ENCODE measurements around the gene IYD.

The IYD gene

DNA sequence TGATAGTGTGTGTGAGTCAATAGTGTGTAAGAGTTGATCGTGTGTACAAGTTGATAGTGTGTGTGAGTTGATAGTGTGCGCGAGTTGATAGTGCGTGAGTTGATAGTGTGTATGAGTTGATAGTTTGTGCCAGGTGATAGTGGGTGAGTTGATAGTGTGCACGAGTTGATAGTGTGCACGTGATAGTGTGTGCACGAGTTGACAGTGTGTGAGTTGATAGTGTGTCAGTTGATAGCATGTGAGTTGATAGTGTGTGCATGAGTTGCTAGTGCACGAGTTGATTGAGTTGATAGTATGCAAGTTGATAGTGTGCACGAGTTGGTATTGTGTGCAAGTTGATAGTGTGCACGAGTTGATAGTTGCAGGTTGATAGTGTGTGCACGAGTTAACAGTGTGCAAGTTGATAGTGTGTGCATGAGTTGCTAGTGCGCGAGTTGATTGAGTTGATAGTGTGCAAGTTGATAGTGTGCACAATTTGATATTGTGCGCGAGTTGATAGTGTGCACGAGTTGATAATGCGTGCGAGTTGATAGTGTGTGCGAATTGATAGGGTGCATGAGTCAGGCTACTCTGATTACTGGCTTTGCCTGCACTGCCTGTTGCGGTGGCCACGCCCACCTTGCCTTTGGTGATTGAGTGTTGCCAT, 35.8 kb upstream of the IYD start:
- H3K36me3 ChIP-seq (ENCODE audit: control insufficient read depth, insufficient read depth, low read length): no peaks in the 10 kb centered on the region
- H3K27ac ChIP-seq (ENCODE audit: low read depth, low read length, severe bottlenecking): no peak overlapping the region
- 95 to 97% methylated on average over 21 of the region's 21 CpGs for WGBS, 2 experiments (ENCODE audit: insufficient coverage in 2 of 2)
- no peak overlapping the region for H3K4me3 ChIP-seq (ENCODE audit: extremely low read depth, insufficient read depth, low read length, poor library complexity, severe bottlenecking)
- H3K9me3 ChIP-seq (ENCODE audit: control insufficient read depth, low read length): no peaks in the 10 kb centered on the region
- H3K4me1 ChIP-seq (ENCODE audit: control insufficient read depth, insufficient read depth, low read length, poor library complexity, severe bottlenecking): peaks cover 3% of the 10 kb centered on the region

DNA sequence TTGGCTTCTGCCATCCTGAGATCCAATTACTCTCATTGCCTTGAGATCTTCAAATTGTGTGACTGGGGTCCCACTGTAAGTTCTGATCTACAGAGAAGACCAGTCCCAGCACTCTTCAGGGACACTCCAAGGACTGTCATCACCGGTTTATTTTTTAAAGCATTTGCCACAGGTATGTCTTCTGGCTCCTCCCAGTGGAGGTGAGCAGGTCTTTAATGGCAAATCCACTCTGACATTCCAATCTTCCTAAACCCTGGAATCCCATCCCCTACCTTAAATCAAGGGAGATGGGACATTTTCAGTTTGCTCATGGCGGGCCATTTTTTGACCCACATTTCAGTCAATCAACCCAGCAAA, 35.2 kb upstream of the IYD start:
- peaks cover 3% of the 10 kb centered on the region for H3K4me1 ChIP-seq (ENCODE audit: control insufficient read depth, insufficient read depth, low read length, poor library complexity, severe bottlenecking)
- H3K27ac ChIP-seq (ENCODE audit: low read depth, low read length, severe bottlenecking): no peak overlapping the region
- no peak overlapping the region for H3K4me3 ChIP-seq (ENCODE audit: extremely low read depth, insufficient read depth, low read length, poor library complexity, severe bottlenecking)
- no peaks in the 10 kb centered on the region for H3K36me3 ChIP-seq (ENCODE audit: control insufficient read depth, insufficient read depth, low read length)
- 95 to 100% methylated on average over 2 of the region's 2 CpGs for WGBS, 2 experiments (ENCODE audit: insufficient coverage in 2 of 2)
- no peaks in the 10 kb centered on the region for H3K9me3 ChIP-seq (ENCODE audit: control insufficient read depth, low read length)

GRCh38 chr6:150334790-150335783, 33.7 kb upstream of the IYD start:
- WGBS, 2 experiments (ENCODE audit: insufficient coverage in 2 of 2): 60 to 73% methylated on average over 3 to 6 of the region's 7 CpGs
- H3K4me1 ChIP-seq (ENCODE audit: control insufficient read depth, insufficient read depth, low read length, poor library complexity, severe bottlenecking): peaks cover 3% of the 10 kb centered on the region
- H3K27ac ChIP-seq (ENCODE audit: low read depth, low read length, severe bottlenecking): no peak overlapping the region
- H3K36me3 ChIP-seq (ENCODE audit: control insufficient read depth, insufficient read depth, low read length): no peaks in the 10 kb centered on the region
- H3K9me3 ChIP-seq (ENCODE audit: control insufficient read depth, low read length): no peaks in the 10 kb centered on the region
- no peak overlapping the region for H3K4me3 ChIP-seq (ENCODE audit: extremely low read depth, insufficient read depth, low read length, poor library complexity, severe bottlenecking)

DNA sequence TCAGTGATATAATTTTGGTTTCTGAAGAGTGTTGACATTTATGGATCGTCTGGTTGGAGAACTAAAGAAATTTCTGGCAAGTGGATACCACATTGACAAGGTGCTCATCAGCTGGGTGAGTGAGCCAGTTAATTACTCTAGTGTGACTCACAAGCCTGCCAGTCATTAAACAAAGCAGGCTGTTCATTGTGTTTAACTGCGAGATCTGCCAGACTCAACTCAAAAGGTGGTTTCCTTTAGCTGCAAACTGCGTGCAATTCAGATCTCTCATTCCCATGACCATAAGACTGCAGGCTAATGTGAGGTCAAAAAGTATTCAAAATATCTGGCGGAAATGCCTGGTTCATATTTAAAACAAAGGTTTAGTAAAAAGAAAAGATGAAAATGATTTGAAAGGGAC, 32.5 kb upstream of the IYD start:
- peaks cover 3% of the 10 kb centered on the region for H3K4me1 ChIP-seq (ENCODE audit: control insufficient read depth, insufficient read depth, low read length, poor library complexity, severe bottlenecking)
- no peaks in the 10 kb centered on the region for H3K36me3 ChIP-seq (ENCODE audit: control insufficient read depth, insufficient read depth, low read length)
- H3K9me3 ChIP-seq (ENCODE audit: control insufficient read depth, low read length): no peaks in the 10 kb centered on the region
- H3K4me3 ChIP-seq (ENCODE audit: extremely low read depth, insufficient read depth, low read length, poor library complexity, severe bottlenecking): no peak overlapping the region
- 42 to 54% methylated on average over 3 of the region's 4 CpGs for WGBS, 2 experiments (ENCODE audit: insufficient coverage in 2 of 2)
- H3K27ac ChIP-seq (ENCODE audit: low read depth, low read length, severe bottlenecking): no peak overlapping the region

- Histone ChIP-seq H3K4me1 (ENCODE audit: control insufficient read depth, insufficient read depth, low read length, poor library complexity, severe bottlenecking) (peaks cover 3% of the 10 kb centered on the region), H3K9me3 (ENCODE audit: control insufficient read depth, low read length) (no peaks in the 10 kb centered on the region), H3K27ac (ENCODE audit: low read depth, low read length, severe bottlenecking) (no peak overlapping the region), H3K4me3 (ENCODE audit: extremely low read depth, insufficient read depth, low read length, poor library complexity, severe bottlenecking) (no peak overlapping the region), H3K36me3 (ENCODE audit: control insufficient read depth, insufficient read depth, low read length) (no peaks in the 10 kb centered on the region)
- WGBS, 2 experiments (ENCODE audit: insufficient coverage in 2 of 2): 100% methylated on average over 1 of the region's 2 CpGs; no CpG with 5 or more reads in 1 of the 2 experiments
Observed at GRCh38 chr6:150336708-150337107, 32.1 kb upstream of the IYD start.

GRCh38 chr6:150342126-150342525, 26.7 kb upstream of the IYD start:
- H3K27ac ChIP-seq (ENCODE audit: low read depth, low read length, severe bottlenecking): no peak overlapping the region
- 100% methylated on average over 2 of the region's 2 CpGs; no CpG with 5 or more reads in 1 of the 2 experiments for WGBS, 2 experiments (ENCODE audit: insufficient coverage in 2 of 2)
- no peak overlapping the region for H3K4me3 ChIP-seq (ENCODE audit: extremely low read depth, insufficient read depth, low read length, poor library complexity, severe bottlenecking)
- H3K4me1 ChIP-seq (ENCODE audit: control insufficient read depth, insufficient read depth, low read length, poor library complexity, severe bottlenecking): no peaks in the 10 kb centered on the region
- H3K9me3 ChIP-seq (ENCODE audit: control insufficient read depth, low read length): no peaks in the 10 kb centered on the region
- H3K36me3 ChIP-seq (ENCODE audit: control insufficient read depth, insufficient read depth, low read length): no peaks in the 10 kb centered on the region

GRCh38 chr6:150343434-150343833, 25.4 kb upstream of the IYD start:
- Histone ChIP-seq H3K4me3 (ENCODE audit: extremely low read depth, insufficient read depth, low read length, poor library complexity, severe bottlenecking) (no peak overlapping the region), H3K27ac (ENCODE audit: low read depth, low read length, severe bottlenecking) (no peak overlapping the region), H3K36me3 (ENCODE audit: control insufficient read depth, insufficient read depth, low read length) (no peaks in the 10 kb centered on the region), H3K4me1 (ENCODE audit: control insufficient read depth, insufficient read depth, low read length, poor library complexity, severe bottlenecking) (no peaks in the 10 kb centered on the region), H3K9me3 (ENCODE audit: control insufficient read depth, low read length) (no peaks in the 10 kb centered on the region)

- Histone ChIP-seq H3K4me1 (ENCODE audit: control insufficient read depth, insufficient read depth, low read length, poor library complexity, severe bottlenecking) (no peaks in the 10 kb centered on the region), H3K36me3 (ENCODE audit: control insufficient read depth, insufficient read depth, low read length) (no peaks in the 10 kb centered on the region), H3K27ac (ENCODE audit: low read depth, low read length, severe bottlenecking) (no peak overlapping the region), H3K4me3 (ENCODE audit: extremely low read depth, insufficient read depth, low read length, poor library complexity, severe bottlenecking) (no peak overlapping the region), H3K9me3 (ENCODE audit: control insufficient read depth, low read length) (no peaks in the 10 kb centered on the region)
- WGBS, 2 experiments (ENCODE audit: insufficient coverage in 2 of 2): 85 to 88% methylated on average over 1 to 2 of the region's 3 CpGs
Observed at GRCh38 chr6:150345781-150346180, 23.0 kb upstream of the IYD start.

DNA sequence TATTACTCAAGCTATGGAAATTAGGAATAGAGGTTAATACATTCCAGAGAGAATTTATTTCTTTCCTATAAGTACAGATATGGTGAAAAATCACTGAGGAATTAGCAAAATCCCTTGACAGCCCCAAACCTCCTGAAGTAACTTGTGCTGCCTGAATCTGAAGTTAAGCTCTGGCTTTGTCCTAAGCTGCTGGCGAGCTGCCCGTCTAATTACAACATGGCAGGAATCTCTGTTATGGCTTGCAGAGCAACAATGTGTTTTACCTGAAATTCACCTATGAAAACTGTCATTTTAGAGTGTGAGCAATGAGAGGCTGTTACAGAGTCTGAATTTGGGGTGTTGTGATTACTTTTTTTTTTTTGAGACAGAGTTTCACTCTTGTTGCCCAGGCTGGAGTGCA, 22.5 kb upstream of the IYD start:
- H3K4me3 ChIP-seq (ENCODE audit: extremely low read depth, insufficient read depth, low read length, poor library complexity, severe bottlenecking): no peak overlapping the region
- no peaks in the 10 kb centered on the region for H3K4me1 ChIP-seq (ENCODE audit: control insufficient read depth, insufficient read depth, low read length, poor library complexity, severe bottlenecking)
- WGBS, 2 experiments (ENCODE audit: insufficient coverage in 2 of 2): 100% methylated on average over 2 of the region's 2 CpGs
- no peak overlapping the region for H3K27ac ChIP-seq (ENCODE audit: low read depth, low read length, severe bottlenecking)
- H3K36me3 ChIP-seq (ENCODE audit: control insufficient read depth, insufficient read depth, low read length): no peaks in the 10 kb centered on the region
- no peaks in the 10 kb centered on the region for H3K9me3 ChIP-seq (ENCODE audit: control insufficient read depth, low read length)

GRCh38 chr6:150347845-150348244, 21.0 kb upstream of the IYD start:
- WGBS, 2 experiments (ENCODE audit: insufficient coverage in 2 of 2): 96% methylated on average over 4 to 5 of the region's 5 CpGs
- H3K27ac ChIP-seq (ENCODE audit: low read depth, low read length, severe bottlenecking): no peak overlapping the region
- H3K9me3 ChIP-seq (ENCODE audit: control insufficient read depth, low read length): no peaks in the 10 kb centered on the region
- peaks cover 4% of the 10 kb centered on the region for H3K4me1 ChIP-seq (ENCODE audit: control insufficient read depth, insufficient read depth, low read length, poor library complexity, severe bottlenecking)
- no peak overlapping the region for H3K4me3 ChIP-seq (ENCODE audit: extremely low read depth, insufficient read depth, low read length, poor library complexity, severe bottlenecking)
- no peaks in the 10 kb centered on the region for H3K36me3 ChIP-seq (ENCODE audit: control insufficient read depth, insufficient read depth, low read length)

GRCh38 chr6:150349546-150349945, 19.3 kb upstream of the IYD start:
- Histone ChIP-seq H3K36me3 (ENCODE audit: control insufficient read depth, insufficient read depth, low read length) (no peaks in the 10 kb centered on the region), H3K9me3 (ENCODE audit: control insufficient read depth, low read length) (no peaks in the 10 kb centered on the region), H3K4me3 (ENCODE audit: extremely low read depth, insufficient read depth, low read length, poor library complexity, severe bottlenecking) (no peak overlapping the region), H3K27ac (ENCODE audit: low read depth, low read length, severe bottlenecking) (no peak overlapping the region), H3K4me1 (ENCODE audit: control insufficient read depth, insufficient read depth, low read length, poor library complexity, severe bottlenecking) (peaks cover 4% of the 10 kb centered on the region)
- 80 to 95% methylated on average over 3 of the region's 4 CpGs for WGBS, 2 experiments (ENCODE audit: insufficient coverage in 2 of 2)

All from mesodermal cell (in vitro differentiated cells).